ENCODE measurements around the gene SRPK3.

The SRPK3 gene

GRCh38 chrX:153821066-153821465 is 40.2 kb downstream of the SRPK3 start:
- Histone ChIP-seq H3K27me3 (ENCODE audit: insufficient read depth, poor library complexity, severe bottlenecking) (peaks cover 24% of the 10 kb centered on the region), H3K4me3 (replicated peaks; ENCODE audit: insufficient read depth, low read length) (no peak overlapping the region), H3K27ac (replicated peaks) (no peak overlapping the region)
- DNase-seq (ENCODE audit: low read depth in 1 of 2, low spot score in 1 of 2): no peak
- TF ChIP-seq SPI1 (IDR thresholded peaks at IDR 0.05; ENCODE audit: borderline replicate concordance, low read depth): no peak
- TF ChIP-seq GABPA (IDR thresholded peaks at IDR 0.05; ENCODE audit: low read depth): no peak

DNA sequence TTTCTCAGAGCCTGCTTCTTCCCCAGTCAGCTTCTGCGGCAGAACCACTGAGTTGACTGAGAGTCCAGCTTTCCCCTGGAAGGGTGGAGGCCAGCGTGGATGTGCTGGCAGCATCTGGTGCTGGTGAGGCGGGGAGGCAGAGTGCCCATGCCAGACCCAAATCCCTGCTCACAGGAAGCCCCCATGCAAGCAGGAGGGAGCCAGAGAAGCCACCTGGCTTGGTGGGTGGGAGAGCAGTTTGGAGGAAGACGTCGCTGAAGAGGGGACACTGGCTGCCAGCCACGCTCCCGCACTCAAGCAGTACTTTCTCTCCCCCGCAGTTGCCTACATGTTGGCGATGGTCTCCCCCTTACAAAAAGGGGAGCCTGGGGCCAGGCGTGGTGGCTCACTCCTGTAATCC is 43.5 kb downstream of the SRPK3 start:
- Histone ChIP-seq H3K27ac (replicated peaks) (no peak overlapping the region), H3K27me3 (ENCODE audit: insufficient read depth, poor library complexity, severe bottlenecking) (peaks cover 25% of the 10 kb centered on the region), H3K4me3 (replicated peaks; ENCODE audit: insufficient read depth, low read length) (no peak overlapping the region)
- TF ChIP-seq GABPA (IDR thresholded peaks at IDR 0.05; ENCODE audit: low read depth): no peak
- TF ChIP-seq, protein P1, sequence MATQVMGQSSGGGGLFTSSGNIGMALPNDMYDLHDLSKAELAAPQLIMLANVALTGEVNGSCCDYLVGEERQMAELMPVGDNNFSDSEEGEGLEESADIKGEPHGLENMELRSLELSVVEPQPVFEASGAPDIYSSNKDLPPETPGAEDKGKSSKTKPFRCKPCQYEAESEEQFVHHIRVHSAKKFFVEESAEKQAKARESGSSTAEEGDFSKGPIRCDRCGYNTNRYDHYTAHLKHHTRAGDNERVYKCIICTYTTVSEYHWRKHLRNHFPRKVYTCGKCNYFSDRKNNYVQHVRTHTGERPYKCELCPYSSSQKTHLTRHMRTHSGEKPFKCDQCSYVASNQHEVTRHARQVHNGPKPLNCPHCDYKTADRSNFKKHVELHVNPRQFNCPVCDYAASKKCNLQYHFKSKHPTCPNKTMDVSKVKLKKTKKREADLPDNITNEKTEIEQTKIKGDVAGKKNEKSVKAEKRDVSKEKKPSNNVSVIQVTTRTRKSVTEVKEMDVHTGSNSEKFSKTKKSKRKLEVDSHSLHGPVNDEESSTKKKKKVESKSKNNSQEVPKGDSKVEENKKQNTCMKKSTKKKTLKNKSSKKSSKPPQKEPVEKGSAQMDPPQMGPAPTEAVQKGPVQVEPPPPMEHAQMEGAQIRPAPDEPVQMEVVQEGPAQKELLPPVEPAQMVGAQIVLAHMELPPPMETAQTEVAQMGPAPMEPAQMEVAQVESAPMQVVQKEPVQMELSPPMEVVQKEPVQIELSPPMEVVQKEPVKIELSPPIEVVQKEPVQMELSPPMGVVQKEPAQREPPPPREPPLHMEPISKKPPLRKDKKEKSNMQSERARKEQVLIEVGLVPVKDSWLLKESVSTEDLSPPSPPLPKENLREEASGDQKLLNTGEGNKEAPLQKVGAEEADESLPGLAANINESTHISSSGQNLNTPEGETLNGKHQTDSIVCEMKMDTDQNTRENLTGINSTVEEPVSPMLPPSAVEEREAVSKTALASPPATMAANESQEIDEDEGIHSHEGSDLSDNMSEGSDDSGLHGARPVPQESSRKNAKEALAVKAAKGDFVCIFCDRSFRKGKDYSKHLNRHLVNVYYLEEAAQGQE (IDR thresholded peaks at IDR 0.05; ENCODE audit: insufficient replicate concordance, low read depth): no peak
- TF ChIP-seq POLR2AphosphoS5 (IDR thresholded peaks at IDR 0.05; ENCODE audit: low read depth): no peak
- no peak for TF ChIP-seq CTCF (IDR thresholded peaks at IDR 0.05; ENCODE audit: insufficient read depth, low read length)
- no peak for TF ChIP-seq SPI1 (IDR thresholded peaks at IDR 0.05; ENCODE audit: borderline replicate concordance, low read depth)
- DNase-seq (ENCODE audit: low read depth in 1 of 2, low spot score in 1 of 2): no peak

DNA sequence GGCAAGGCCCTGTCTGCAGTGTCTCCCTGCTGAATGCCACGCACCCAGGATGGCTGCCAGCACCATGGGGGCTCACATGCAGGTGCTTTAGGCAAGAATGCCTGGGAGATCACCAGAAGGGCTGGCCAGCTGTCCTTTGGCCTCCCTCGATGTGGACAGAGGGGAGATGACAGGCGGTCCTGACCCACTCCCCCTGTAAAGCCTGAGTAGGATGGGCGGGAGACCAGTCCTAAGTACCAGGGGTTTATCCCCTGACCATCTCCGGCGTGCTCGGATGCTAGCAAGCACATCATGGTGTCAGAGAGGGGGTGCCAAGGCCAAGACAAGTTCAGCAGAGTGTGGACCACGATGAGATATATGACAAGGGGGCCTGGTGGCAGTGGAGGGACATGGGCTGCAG is 44.2 kb downstream of the SRPK3 start:
- peaks cover 21% of the 10 kb centered on the region for H3K27me3 ChIP-seq (ENCODE audit: insufficient read depth, poor library complexity, severe bottlenecking)
- H3K4me3 ChIP-seq (replicated peaks; ENCODE audit: insufficient read depth, low read length): no peak overlapping the region
- no peak for DNase-seq (ENCODE audit: low read depth in 1 of 2, low spot score in 1 of 2)
- no peak for TF ChIP-seq GABPA (IDR thresholded peaks at IDR 0.05; ENCODE audit: low read depth)
- TF ChIP-seq SPI1 (IDR thresholded peaks at IDR 0.05; ENCODE audit: borderline replicate concordance, low read depth): no peak
- TF ChIP-seq CTCF (IDR thresholded peaks at IDR 0.05; ENCODE audit: insufficient read depth, low read length): no peak
- TF ChIP-seq, protein P1 (IDR thresholded peaks at IDR 0.05; ENCODE audit: insufficient replicate concordance, low read depth): no peak
- TF ChIP-seq POLR2AphosphoS5 (IDR thresholded peaks at IDR 0.05; ENCODE audit: low read depth): no peak
- no peak overlapping the region for H3K27ac ChIP-seq (replicated peaks)

DNA sequence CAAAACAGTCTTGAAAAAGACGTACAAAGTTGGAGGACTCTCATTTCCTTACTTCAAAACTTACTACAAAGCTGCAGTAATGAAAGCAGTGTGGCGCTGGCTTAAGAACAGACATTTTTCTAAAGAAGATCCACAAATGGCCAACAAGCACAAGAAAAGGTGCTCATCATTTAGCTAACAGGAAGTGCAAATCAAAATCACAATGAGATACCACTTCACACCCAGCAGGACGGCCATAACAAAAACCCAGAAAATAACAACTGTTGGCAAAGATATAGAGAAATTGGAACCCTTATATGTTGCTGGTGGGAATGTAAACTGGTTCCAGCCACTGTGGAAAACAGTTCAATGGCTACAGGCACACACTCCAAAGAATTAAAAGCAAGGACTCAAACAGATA is 46.2 kb downstream of the SRPK3 start:
- no peak for DNase-seq (ENCODE audit: low read depth in 1 of 2, low spot score in 1 of 2)
- Histone ChIP-seq H3K27ac (replicated peaks) (no peak overlapping the region), H3K4me3 (replicated peaks; ENCODE audit: insufficient read depth, low read length) (no peak overlapping the region), H3K27me3 (ENCODE audit: insufficient read depth, poor library complexity, severe bottlenecking) (peaks cover 26% of the 10 kb centered on the region)
- TF ChIP-seq POLR2AphosphoS5 (IDR thresholded peaks at IDR 0.05; ENCODE audit: low read depth) (no peak), SPI1 (IDR thresholded peaks at IDR 0.05; ENCODE audit: borderline replicate concordance, low read depth) (no peak), CTCF (IDR thresholded peaks at IDR 0.05; ENCODE audit: insufficient read depth, low read length) (no peak), GABPA (IDR thresholded peaks at IDR 0.05; ENCODE audit: low read depth) (no peak)
- TF ChIP-seq, protein P1 (IDR thresholded peaks at IDR 0.05; ENCODE audit: insufficient replicate concordance, low read depth): no peak
